CD4-positive, alpha-beta T cell treated with Interleukin-2 at 100 ng/mL for 4 hours (primary cell): Measurements from ENCODE around the gene MARCHF3.

Experiments used
- DNase-seq: peaks from one replicate; pipeline ENCODE4 v3.0.0-alpha.2; 2020; ENCODE audit warnings: low spot score

MARCHF3 gene

DNA sequence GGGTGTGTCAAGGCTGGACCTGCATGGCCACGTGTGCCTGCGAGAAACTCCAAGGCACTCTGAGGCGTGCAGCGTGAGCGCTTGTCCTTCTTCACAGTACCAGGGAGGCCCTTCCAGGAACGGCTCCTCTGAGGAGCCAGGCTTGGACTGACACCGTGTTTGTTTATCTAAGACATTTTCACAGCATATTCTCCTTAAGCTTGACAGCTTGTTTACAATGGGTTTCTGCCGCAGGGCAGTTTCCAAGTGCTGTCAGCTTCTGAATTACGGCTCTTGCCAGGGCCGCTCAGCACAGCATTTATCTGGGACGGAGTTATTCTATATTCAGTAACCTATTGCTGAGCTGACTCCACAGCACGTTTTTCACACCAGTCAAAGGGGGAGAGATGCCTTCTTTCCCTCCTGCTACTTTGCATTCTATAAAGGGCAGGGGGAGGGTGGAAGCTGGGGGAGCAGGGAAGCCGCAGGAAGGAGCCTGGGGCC is 155.0 kb downstream of the MARCHF3 start:
- DNase-seq = no peak

DNA sequence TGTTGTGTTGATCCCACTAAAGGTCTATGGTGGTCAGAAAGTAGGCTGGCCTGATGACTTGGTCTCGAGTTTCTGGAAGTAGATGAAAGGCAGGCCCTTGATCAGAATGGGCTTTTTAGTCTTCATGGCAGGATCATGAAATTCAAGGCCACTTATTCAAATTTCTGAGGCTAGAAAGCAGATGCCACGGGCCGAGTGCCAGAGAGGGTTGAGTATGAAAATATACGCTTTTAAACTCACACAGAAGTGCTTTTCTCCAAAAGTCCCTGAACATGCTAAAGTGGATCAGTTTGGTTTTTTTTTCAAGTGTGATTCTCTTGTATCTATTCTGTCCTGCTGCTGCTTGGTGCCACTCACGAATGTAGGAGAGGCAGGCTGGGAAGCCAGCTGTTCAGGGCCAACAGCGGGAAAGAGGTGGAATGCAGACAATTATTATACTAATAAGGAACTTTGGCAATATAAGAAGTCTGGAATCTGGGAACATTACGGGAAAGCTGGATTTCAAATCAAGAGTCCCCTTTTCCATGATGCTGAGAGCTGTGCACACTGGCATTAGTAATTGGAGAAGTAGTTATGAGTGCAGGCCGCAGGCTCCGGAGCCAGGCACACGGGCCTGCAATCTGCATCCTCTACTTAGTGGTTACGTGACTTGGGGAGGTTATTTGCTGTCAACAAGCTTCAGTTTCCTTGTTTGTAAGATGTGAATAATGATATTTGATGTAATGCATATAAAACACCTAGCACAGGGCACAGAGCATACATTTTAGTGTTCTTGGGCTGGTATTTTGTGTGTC is 157.6 kb downstream of the MARCHF3 start:
- DNase-seq = no peak

DNA sequence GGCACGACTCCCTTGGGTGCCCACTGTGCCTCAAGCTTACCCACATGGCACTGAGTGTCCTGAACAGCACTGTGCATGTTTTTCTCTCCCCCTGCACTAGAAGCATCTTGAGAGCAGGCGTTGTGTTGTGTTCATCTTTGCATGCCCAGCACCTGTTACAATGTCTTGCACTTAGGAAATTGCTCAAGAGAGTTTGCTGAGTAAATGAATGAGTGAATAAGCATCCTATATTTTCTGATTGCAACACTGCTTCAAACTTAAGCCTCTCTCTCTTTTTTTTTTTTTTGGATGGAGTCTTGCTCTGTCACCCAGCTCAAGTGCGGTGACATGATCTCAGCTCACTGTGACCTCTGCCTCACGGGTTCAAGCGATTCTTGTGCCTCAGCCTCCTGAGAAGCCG is 158.9 kb downstream of the MARCHF3 start:
- DNase-seq = no peak

DNA sequence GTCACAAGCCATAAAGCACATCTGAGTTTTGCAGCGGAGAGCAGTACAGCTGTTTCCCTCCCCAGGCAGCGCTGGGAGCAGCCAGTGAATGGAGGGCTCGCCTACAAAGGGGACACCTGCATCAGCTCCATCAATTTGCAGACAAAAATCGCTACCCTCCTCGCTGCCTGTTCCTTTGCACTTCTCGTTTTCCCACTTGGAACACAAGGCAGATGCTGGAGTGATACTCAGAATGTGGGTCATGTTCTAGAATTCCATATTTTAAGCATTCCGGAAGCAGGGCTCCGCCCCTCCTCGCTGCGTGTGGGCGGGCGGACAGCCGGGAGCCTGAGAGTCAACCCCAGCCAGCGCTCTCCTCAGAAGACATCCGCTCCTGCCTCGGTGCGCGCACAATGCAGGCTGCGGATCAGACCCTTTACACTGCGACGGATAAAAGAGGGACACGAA is 161.3 kb downstream of the MARCHF3 start:
- DNase-seq = peak; percentile 12

DNA sequence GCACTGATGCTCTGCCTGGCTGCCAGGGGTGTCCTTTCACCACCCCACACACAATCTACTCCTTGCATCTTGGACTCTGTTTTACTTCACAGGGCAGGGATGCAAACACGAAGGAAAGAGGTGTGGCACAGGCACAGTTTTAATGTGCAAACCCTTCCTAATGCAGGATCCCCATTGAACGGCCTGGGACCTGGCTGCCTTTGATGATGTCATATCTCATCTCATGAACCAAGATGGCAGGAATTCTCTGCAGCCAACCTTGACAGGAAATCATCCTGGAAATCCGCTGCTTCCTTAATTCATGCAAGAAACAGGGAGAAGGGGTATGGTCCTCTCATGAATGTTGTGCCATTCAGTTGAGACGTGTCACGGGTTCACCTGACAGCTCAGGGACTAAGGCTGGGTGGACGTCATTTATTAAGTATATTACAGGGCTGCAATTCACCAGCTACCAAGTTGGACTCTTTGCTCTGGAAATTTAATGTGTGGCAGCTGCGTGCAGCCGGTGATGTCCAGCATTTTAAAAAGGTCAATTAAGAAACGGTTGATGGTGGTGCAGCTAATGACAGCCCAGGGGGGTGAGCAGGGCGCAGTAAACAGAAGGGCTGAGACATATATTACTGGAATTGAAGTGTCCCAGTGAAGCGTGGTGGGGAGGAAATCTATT is 161.9 kb downstream of the MARCHF3 start:
- DNase-seq = no peak

DNA sequence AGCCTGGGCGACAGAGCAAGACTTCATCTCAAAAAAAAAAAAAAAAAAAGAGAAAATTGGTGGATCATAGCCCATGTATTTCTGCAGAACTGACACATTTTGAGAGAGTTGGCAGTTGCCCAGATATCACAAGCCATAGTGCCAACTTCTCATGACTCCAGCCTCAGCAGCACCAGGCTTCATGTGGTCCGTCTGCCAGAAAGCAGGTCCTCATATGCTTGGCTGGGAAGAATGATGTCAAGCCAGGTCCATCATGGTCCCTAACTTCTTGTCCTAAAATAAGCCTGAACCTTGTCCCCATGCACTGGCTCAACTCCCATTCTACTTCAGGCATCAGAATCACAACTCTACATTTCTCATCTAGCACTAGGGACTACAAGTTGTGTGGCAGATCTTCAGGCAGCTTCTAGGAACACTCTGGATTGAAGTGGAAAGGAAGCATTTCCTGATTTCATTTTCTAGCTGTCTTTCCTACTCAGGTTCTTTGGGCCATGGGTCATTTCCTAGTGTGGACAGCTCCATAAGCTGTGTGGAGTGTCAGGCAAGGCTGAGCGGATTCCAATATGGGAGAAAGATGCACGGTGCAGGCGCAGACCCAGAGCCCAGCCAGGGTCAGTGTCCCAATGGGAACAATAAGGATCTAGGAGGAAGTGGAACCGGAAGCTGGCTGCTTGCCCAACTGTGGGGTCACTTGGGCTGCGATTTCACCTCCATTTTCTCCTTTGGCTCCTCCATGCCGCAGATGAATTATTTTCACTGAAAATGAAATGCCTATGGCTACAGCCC is 163.3 kb downstream of the MARCHF3 start:
- DNase-seq = no peak

DNA sequence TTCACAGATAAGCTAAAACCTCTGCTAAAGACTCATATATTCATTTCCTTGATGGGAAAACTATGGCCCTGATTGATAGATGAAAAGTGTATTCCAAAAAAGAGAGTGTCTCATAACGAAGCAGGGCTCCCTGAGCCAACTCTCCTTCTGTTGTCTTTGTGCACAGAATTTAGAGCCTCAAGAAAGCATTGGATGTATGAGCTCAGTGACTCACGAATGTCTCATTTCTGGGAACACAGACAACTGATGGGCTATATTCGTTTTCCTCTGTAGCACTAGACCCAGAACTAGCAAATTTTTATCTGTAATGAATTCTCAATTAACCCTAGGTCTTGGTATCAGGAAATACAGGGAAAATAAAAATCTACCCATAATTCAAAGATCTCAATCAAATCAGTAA is 165.1 kb downstream of the MARCHF3 start:
- no peak for DNase-seq

DNA sequence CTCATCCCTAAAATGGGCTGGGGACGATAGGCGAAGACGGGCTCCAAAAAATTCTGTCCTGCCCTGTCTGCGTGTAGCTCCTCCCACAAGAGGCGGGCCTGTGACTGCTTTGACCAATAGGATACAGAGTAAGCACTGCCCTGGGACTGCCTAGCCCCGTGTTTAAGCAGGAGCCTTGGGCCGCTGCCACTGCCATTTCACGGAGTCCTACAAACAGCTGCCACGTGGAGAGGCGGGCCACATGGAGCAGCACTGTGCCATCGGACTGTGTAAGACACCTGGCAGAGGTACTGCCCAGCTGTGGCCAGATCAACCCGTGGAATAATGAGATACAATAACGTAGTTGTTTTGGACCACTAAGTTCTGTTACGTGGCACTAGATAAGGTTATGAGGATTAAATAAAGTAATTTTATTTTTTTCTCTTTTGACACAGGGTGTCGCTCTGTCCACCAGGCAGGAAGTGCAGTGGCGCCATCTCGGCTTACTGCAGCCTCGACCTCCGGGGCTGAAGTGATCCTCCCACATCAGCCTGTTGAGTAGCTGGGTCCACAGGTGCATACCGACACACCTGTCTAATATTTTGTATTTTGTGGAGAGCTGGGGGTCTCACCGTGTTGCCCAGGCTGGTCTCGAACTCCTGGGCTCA is 166.2 kb downstream of the MARCHF3 start:
- DNase-seq = no peak

DNA sequence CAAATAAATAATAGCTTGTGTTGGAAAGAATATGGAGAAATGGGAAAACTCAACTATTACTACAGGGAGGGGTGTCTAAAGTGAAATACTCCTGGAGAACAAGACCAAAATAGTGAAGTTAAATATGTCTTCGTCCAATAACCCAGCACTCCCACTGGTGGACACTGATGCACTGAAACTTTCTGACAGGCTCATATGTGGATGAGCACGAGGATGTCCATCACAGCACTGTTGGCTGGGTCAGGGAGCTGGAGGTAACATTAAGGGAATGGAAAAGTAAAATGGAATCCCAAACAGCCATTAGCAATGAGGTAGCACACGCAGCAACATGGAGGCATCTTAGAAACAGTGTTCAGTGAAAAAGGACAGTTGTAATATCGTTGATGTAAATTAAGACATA is 167.0 kb downstream of the MARCHF3 start:
- no peak for DNase-seq

DNA sequence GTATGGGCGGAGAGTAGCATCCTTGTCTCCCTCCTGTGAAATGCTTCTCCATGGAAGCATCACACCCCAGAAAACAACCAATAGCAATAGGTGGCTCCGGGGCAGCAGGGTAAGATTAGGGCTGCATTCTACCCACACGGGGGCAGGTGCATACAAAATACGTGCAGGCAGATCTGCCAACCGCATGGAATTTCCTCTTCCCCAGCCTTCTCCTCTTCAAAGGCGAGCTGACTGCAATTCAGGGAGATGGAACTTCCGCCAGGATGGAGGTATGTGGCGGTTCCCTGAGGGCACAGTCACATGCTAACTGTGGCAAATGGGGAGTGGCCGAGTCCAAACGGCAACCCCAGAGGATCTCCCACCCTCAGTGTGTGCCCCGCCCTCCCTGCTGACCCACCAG is 171.9 kb downstream of the MARCHF3 start:
- no peak for DNase-seq

DNA sequence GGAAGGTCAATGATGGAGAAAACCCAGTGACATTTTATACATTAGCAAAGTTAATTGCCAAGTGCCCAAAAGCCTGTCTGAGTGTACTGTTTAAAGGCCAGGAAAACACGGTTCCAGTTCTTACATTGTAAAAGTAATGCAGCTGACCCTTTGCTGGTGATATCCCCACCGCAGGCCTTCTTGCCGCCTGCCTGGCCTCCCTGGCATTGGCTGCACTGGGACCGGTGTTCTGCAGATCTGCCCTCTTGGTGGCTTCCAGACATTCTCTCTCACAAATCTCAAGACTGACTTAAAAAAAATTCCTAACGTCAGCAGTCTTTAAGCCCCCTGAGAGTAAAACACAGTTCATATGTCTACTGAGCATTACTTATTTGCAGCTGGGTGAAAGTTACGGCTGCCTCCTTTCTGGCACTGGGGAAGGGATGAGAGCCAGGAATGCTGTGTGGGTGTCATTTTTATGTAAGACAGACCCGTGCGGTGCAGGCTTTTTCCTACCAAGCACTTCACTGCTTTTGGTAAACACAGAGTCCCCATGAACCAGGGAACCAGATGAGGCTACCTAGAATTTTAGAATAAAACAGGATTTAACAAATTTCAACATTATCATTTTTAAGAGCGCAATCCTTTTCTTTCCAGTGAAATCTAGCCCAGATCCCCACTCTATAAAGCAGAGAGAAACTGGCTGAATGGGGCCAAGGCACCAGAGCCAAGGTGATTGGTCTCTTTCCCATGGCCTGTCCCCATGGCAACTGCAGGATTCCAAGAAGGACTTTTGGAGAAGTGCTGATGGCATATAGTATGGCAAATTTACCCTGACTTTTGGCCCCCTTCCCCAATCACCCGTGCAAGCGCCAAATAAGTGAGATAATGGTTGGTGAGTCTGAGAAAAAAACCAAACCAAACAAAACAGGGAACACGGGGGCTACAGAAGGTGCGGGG is 172.6 kb downstream of the MARCHF3 start:
- no peak for DNase-seq

DNA sequence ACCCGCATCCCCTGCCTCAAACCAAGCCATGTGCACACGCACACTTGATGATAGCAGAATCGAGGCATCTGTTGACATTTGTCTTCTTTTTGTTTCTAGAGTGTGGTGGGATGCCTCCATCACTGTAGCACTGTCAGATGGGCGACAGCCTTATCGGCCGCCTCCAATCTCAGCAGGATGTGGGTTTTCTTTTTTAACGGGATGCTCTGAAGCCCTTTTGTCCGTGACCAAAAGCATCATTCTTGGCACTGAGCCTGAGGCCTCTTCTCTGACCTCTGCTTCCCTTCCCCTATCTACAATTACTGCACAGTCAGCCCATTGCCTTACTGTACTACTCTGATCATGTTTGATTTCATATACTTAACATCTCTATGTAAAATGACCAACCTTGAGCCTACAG is 175.1 kb downstream of the MARCHF3 start:
- no peak for DNase-seq

DNA sequence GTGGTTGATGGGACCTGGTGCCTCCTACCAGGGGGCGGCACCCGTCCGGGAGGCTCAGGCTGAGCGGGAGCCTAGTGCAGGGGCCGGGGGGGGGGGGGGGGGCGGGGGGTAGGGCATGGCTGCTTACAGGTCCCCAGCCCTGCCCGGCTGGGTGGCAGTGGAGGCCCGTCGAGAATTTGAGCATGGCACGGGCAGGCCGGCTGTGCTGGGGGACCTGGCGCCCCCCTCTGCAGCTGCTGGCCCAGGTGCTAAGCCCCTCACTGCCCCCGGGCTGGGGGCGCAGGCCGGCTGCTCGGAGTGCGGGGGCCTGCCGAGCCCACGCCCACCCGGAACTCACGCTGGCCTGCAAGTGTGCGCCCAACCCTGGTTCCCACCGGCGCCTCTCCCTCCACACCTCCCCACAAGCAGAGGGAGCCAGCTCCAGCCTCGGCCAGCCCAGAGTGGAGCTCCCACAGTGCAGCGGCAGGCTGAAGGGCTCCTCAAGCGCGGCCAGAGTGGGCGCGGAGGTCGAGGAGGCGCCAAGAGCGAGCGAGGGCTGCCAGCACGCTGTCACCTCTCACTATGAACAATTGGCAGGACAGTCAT is 175.7 kb downstream of the MARCHF3 start:
- DNase-seq = no peak

DNA sequence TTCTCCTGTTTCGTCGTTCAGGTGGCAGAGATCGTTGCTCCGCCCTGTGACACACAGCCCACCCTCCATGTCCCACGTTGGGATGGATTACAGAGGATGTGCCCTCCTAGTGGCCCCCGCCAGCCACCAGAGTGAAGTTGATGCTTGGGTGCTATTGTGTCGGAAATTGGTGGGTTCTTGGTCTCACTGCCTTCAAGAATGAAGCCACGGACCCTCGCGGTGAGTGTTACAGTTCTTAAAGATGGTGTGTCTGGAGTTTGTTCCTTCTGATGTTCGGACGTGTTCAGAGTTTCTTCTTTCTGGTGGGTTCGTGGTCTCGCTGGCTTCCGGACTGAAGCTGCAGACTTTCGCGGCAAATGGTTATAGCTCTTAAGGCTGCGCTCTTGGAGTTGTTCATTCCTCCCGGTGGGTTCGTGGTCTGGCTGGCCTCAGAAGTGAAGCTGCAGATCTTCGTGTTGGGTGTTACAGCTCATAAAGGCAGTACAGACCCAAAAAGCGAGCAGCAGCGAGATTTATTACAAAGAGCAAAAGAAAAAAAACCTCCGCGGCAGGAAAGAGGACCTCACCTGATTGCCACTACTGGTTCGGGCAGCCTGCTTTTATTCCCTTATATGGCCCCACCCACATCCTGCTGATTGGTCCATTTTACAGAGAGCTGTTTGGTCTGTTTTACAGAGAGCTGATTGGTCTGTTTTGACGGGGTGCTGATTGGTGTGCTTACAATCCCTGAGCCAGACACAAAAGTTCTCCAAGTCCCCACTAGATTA is 176.6 kb downstream of the MARCHF3 start:
- peak; percentile 32 for DNase-seq

DNA sequence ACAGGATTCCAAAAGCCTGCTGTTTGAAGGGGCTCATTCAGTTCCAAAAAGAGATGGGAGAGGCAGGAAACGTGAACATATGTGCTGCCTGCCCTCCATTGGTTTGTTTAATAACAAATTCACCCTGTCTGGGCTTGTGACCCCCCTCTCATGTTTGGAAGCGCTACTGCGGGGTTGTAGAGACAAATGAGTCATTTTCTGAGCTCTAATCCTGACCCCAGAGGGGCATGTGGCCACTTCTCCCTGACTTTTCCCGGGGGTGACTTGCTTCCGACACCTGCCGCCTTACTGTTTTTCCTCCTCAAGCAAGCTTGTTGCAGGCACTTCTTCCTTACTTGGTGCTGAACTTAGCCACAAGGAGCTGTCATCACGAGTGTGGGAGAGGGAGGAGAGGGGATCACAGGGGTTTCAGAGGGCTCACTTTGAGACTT is 177.5 kb downstream of the MARCHF3 start:
- no peak for DNase-seq

DNA sequence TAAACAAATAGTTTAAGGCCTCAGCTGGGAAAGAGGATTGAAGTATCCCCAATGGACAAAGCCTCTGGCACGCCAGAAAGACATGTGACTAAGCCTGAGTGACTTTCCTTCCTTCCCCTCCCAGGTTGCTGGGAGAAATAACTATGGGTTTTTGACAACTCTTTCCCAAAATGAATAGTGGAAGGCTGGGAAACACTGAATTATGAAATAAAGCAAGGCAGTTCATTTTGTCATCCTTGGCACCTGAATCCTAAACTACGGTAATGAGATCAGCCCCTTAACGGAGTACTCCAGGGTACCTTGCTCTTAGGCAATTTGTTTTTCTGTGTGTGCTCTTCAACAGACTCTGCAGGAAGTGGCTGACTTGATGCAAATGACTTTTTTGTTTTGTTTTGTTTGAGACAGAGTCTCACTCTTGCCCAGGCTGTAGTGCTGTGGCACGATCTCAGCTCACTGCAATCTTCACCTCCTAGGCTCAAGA is 178.2 kb downstream of the MARCHF3 start:
- peak; percentile 44 for DNase-seq

DNA sequence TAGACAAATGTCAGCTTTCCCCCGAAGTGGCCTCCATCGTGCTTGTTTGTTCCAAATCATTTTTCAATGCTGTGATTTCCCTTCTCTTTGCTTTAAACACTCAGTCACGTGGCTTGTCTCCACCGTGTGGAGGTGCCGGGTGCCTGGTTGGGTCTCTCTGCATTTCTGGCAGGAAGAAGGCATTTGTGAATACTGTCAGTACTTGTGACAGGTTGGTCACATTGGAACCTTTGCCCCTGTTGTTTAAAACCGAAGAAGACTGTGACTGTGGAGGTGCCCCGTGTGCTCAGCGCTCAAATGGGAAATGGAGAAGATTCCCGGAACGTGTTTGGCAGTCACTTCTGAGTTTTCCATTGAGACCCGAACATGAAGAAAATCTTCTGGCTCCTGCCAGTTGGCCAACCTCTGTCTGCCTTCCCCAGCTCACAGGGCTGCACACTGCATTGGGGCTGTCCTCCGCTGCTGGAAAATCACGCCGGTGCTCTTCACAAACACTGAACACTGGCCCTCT is 178.8 kb downstream of the MARCHF3 start:
- DNase-seq = peak; percentile 35

DNA sequence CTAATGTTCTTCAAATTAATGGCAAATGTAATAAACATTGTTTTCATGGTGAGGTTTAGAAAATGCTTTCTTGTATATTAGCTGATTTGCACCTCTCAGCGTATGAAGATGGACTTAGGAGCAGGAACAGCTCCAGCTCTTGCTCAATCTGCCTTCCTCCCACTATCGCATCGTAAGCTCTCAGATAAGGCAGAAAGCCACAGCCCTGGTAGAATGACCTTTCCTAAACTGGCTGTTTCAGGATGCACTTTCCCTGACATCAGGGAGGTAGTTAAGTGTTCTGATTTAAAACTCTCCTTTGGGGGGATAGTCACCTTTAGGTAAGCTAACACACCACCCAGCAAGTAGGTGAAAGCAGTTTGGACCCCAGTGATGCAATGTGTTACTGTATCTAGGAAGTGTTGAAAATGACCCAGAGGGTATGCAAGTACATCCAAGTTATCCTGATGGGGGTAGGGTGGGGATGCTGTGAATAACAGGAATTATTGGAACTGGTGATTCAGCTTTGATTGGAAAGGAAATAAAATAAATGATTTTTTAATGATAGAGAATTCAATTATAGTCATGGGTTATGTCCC is 181.2 kb downstream of the MARCHF3 start:
- DNase-seq = no peak

DNA sequence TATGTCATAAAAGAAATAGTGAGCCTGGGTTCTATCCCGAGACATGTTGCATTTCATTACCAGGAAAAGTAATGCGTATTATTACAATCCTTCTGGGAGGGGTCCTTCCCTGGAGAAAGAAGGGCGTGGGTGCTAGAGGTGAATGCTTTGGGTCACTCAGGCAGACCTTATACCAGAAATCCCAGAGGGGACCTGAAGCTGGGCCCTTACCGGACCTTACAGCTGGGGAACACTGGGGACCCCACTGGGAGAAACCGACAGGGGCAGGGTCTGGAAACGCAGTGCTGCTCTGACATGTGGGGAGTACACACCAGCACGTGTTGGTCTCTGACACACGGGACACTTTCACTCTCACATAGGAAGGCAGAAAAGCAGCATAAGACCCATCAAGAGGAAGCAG is 182.1 kb downstream of the MARCHF3 start:
- DNase-seq = no peak
